ENCODE data around the gene TMEM221.

Gene TMEM221

DNA sequence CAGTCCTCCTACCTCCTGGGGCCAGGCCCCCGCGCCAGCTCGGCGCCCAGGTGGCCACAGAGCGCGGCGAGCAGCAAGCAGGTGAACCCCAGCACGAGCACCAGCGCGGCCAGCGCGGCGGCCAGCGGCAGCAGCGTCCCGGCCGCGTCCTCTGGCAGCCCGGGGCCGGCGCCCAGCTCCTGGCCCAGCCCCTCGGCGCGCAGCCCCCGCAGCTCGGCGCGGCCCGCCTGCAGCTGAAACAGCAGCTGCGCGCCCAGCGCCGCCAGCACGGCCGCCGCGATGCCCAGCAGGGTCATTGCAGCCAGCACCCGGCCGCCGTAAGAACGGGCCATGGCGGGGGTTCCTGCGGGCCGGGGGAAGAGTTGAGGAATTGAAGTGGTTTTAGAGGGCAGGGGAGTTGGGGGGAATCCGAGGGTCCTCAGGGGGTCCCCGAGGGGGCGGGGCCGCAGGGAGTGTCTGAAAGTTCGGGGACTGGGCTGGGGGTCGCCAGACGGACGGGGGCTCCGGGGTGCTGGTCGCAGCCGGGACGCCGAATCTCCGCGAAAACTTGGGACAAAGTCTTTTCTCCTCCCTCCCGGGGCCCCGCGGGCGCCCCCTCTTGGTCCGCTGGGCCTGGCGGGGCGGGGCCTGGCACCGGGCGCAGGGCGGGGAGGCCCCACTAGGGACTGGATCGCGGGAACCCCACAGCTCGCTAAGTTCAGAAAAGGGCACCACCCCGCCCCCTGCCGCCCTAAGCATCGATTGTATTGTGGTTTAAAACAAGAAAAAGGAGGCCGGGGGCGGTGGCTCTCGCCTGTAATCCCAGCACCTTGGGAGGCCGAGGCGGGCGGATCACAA, at the start of gene TMEM221:
Gene TMEM221 (minus strand): TSS at position 538 of the 837 bp plus-strand sequence. CDS start 206 bp downstream, at position 332.
- no peak for DNase-seq (ENCODE audit: low read depth)
- TF ChIP-seq, protein P1, sequence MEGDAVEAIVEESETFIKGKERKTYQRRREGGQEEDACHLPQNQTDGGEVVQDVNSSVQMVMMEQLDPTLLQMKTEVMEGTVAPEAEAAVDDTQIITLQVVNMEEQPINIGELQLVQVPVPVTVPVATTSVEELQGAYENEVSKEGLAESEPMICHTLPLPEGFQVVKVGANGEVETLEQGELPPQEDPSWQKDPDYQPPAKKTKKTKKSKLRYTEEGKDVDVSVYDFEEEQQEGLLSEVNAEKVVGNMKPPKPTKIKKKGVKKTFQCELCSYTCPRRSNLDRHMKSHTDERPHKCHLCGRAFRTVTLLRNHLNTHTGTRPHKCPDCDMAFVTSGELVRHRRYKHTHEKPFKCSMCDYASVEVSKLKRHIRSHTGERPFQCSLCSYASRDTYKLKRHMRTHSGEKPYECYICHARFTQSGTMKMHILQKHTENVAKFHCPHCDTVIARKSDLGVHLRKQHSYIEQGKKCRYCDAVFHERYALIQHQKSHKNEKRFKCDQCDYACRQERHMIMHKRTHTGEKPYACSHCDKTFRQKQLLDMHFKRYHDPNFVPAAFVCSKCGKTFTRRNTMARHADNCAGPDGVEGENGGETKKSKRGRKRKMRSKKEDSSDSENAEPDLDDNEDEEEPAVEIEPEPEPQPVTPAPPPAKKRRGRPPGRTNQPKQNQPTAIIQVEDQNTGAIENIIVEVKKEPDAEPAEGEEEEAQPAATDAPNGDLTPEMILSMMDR (conservative IDR thresholded peaks at IDR 0.05; ENCODE audit: low read length) = peak; percentile 41
- peak within 1 kb of the TSS; percentile 42 for H3K4me3 ChIP-seq (ENCODE audit: low read length)

DNA sequence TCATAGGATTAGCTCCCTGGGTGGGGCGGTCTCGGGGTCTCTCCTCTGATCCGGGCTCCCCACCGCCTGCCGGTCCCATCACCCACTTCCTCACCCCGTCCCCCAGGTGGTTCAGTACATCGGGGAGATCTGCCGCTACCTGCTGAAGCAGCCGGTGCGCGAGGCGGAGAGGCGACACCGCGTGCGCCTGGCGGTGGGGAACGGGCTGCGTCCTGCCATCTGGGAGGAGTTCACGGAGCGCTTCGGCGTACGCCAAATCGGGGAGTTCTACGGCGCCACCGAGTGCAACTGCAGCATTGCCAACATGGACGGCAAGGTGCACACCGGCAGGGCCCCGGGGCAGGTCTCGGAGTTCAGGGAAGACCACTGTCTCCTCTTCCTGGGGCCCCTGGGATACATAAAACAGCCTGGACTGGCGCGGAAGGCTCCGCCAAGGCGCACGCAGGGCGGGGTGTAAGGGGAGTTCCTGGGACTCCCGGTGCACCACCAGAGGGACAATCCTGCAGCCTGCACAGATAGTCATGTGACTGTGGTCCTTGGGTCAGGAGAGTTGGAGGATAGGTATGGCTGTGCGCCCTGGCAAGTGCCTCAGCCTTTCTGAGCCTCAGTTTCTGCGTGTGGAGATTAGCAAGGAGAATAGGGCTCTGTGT, 48.8 kb upstream of the TMEM221 start:
- TF ChIP-seq, protein P1 (conservative IDR thresholded peaks at IDR 0.05; ENCODE audit: low read length) = no peak
- no peak for DNase-seq (ENCODE audit: low read depth)
- no peak overlapping the region for H3K4me3 ChIP-seq (ENCODE audit: low read length)

DNA sequence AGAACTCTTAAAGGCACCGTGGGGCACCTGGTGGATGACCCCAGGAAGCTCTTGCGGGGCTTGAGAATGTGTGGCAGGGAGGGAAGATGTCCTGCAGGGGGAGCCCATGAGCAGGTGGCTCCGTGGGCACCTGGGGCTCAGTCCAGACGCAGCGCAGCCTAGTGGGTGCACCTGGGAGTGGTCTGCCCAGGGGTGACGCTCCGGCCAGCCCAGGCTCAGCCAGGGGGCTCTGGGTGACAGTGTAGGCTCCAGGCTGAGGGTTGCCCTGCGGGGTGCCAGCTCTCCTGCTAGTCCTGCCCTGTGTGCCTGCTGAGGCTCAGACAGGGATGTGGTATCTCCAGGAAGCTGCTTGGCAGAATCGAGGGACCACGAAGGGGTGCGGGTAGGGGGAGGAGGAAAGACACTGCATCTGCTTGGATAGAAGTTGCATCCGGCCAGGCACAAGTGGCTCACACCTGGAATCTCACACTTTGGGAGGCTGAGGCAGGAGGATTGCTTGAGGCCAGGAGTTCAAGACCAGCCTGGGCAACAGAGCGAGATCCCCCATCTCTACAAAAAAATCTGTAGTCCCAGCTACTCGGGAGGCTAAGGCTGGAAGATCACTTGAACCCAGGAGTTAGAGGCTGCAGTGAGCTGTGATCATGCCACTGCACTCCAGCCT, 48.0 kb upstream of the TMEM221 start:
- TF ChIP-seq, protein P1 (conservative IDR thresholded peaks at IDR 0.05; ENCODE audit: low read length) = peak; percentile 87
- H3K4me3 ChIP-seq (ENCODE audit: low read length) = no peak overlapping the region
- peak; percentile 61 for DNase-seq (ENCODE audit: low read depth)

DNA sequence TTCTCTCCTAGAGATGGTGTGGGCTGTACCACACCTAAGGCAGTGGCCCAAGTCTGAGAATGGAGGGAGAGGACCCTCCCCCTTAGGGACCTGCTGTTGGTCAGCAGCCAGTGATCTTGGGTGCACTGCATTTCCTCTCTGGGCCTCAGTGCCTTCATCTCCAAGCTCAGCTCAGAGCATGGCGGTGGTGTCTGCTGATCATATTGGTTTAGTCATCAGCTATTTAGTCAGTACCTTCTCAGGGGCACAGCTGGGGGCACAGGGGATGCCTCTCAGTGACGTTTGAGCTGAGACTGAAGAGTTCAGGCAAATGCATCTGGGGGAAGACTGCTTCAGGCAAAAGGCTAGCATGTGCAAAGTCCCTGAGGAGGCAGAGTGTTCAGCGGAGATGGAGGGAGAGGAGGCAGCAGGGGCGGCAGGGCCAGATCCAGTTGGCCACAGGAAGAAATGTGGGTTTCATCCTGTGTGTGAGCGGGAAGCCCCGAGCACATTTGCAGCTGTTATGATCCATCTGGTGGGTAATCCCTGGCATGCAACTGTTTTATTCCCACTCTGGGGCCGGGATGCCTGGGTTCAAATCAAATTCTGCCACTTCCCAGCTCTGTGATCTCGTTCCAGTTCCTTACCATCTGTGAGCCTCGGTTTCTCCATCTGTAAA, 47.3 kb upstream of the TMEM221 start:
- H3K4me3 ChIP-seq (ENCODE audit: low read length) = no peak overlapping the region
- DNase-seq (ENCODE audit: low read depth) = no peak
- TF ChIP-seq, protein P1 (conservative IDR thresholded peaks at IDR 0.05; ENCODE audit: low read length) = no peak

DNA sequence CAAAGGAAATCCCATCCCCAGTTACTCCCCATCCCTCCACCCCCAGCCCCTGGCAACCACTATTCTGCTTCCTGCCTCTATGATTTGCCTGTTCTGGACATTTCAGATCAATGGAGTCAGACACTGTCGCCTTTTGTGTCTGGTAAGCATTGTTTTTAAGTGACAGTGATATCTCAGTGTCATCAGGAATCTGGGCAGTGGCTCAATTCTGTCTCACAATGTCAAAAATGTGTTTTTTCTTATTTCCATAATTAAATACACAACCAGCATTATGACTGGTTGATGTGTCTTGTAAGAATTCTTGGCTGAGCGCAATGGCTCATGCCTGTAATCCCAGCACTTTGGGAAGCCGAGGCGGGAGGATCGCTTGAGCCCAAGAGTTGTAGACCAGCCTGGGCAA, 42.8 kb upstream of the TMEM221 start:
- TF ChIP-seq, protein P1 (conservative IDR thresholded peaks at IDR 0.05; ENCODE audit: low read length) = no peak
- DNase-seq (ENCODE audit: low read depth) = peak; percentile 72
- H3K4me3 ChIP-seq (ENCODE audit: low read length) = no peak overlapping the region

DNA sequence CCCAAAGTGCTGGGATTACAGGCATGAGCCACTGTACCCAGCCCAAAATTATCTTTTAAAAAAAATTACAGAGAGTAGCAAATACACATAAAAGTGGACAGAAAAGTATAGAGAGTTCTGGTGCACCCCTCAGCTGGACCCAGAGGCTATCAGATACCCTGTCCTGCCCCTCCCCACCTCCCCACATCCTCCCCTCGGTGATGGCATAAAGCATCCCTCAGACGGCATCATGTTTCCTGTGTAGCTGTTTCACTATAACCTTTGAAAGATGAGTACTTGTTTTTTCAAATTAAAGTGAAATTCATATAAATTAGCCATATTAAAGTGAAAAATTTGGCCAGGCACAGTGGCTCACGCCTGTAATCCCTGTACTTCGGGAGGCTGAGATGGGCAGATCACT, 41.9 kb upstream of the TMEM221 start:
- TF ChIP-seq, protein P1 (conservative IDR thresholded peaks at IDR 0.05; ENCODE audit: low read length) = no peak
- no peak overlapping the region for H3K4me3 ChIP-seq (ENCODE audit: low read length)
- DNase-seq (ENCODE audit: low read depth) = no peak

Measured in AG10803 (cell line).